Measurements from ENCODE around the gene CLIP2.
"Not testable (repeated sequence)": the region's sequence is repeated elsewhere in the genome, so short reads cannot be mapped to it uniquely, and the experiment has no call there.

The CLIP2 gene

GRCh38 chr7:74372511-74373111, 83.4 kb downstream of the CLIP2 start:
- H3K4me3 ChIP-seq (ENCODE audit: low read depth, low read length), result no peak overlapping the region
- TF ChIP-seq, protein P1, sequence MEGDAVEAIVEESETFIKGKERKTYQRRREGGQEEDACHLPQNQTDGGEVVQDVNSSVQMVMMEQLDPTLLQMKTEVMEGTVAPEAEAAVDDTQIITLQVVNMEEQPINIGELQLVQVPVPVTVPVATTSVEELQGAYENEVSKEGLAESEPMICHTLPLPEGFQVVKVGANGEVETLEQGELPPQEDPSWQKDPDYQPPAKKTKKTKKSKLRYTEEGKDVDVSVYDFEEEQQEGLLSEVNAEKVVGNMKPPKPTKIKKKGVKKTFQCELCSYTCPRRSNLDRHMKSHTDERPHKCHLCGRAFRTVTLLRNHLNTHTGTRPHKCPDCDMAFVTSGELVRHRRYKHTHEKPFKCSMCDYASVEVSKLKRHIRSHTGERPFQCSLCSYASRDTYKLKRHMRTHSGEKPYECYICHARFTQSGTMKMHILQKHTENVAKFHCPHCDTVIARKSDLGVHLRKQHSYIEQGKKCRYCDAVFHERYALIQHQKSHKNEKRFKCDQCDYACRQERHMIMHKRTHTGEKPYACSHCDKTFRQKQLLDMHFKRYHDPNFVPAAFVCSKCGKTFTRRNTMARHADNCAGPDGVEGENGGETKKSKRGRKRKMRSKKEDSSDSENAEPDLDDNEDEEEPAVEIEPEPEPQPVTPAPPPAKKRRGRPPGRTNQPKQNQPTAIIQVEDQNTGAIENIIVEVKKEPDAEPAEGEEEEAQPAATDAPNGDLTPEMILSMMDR (IDR thresholded peaks at IDR 0.05; ENCODE audit: low read depth, low read length, missing control alignments), result no peak
- no peak for DNase-seq (ENCODE audit: low read depth)

DNA sequence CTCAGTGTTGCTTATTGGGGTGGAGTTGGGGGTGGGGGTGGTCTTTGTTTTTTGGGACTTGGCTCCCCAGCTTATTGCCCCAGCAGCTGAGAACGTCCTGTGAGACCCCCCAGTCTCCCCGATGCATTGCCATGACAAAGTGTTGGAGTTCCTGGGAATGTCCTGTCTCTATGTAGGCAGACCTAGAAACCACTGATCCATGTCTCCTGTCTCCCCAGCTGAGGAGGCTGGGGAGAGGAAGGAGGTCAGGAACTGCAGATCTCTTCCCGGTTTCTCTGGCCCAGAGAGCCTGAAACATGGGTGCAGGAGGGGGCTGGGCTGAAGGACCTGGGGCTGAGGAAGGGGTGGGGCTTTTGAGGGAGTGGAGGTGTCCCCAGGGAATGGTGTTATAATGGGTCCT, 84.3 kb downstream of the CLIP2 start:
- TF ChIP-seq, protein P1 (IDR thresholded peaks at IDR 0.05; ENCODE audit: low read depth, low read length, missing control alignments), result no peak
- H3K4me3 ChIP-seq (ENCODE audit: low read depth, low read length), result no peak overlapping the region
- no peak for DNase-seq (ENCODE audit: low read depth)

DNA sequence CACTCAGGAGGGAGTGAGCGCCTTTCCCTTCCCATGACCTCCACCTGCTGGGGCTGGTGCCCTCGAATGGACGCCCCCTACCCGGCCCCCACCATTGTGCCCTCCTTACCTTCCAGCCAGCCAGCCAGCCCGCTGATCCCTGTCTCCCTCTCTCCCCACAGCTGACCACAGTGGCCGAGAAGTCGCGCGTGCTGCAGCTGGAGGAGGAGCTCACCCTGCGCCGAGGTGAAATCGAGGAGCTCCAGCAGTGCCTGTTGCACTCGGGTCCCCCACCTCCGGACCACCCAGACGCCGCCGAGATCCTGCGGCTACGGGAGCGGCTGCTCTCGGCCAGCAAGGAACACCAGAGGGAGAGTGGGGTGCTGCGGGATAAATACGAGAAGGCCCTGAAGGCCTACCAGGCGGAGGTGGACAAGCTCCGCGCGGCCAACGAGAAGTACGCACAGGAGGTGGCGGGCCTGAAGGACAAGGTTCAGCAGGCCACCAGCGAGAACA, 86.6 kb downstream of the CLIP2 start:
- H3K4me3 ChIP-seq (ENCODE audit: low read depth, low read length), result no peak overlapping the region
- TF ChIP-seq, protein P1 (IDR thresholded peaks at IDR 0.05; ENCODE audit: low read depth, low read length, missing control alignments), result no peak
- no peak for DNase-seq (ENCODE audit: low read depth)

- TF ChIP-seq, protein P1 (IDR thresholded peaks at IDR 0.05; ENCODE audit: low read depth, low read length, missing control alignments), result no peak
- H3K4me3 ChIP-seq (ENCODE audit: low read depth, low read length), result no peak overlapping the region
- no peak for DNase-seq (ENCODE audit: low read depth)
These were observed 87.2 kb downstream of the CLIP2 start for GRCh38 chr7:74376256-74377036.

DNA sequence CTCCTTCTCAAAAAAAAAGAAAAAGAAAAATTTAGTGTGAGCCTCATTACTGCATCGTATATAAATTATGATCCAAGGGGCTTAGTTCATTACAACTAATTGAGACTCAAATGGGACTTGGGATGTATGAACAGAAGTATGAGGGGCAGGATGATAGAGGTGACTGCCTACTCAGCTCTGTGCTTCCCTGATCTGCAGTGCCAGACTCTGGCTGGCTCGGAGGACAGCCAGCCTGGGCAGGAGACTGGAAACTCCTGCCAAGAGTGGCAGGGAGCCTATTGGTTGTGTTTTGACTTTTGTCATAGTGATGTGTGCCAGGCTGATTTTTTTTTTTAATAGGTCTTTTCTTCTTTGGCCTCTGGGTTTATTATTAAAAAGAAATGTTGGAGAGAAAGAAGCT, 90.7 kb downstream of the CLIP2 start:
- H3K4me3 ChIP-seq (ENCODE audit: low read depth, low read length), result no peak overlapping the region
- DNase-seq (ENCODE audit: low read depth), result no peak
- TF ChIP-seq, protein P1 (IDR thresholded peaks at IDR 0.05; ENCODE audit: low read depth, low read length, missing control alignments), result no peak

DNA sequence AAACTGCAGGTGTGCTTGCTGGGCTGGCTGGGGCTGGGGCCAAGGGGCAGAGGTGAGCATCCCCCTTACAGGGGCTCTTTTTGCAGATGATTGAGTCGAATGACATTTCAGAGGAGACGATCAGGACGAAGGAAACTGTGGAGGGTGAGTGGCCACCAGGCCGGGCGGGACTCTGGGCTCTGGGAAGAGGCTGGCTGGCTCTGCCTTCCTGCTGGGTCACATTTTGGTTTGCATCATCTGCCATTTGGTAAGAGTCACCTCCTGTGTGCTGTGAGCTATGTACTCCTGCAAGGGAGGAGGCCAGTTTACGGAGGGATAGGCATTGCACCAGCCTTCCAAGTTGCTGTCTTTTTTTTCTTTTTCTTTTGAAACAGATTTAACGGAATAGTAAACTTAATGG, 91.5 kb downstream of the CLIP2 start:
- no peak overlapping the region for H3K4me3 ChIP-seq (ENCODE audit: low read depth, low read length)
- DNase-seq (ENCODE audit: low read depth), result no peak
- TF ChIP-seq, protein P1 (IDR thresholded peaks at IDR 0.05; ENCODE audit: low read depth, low read length, missing control alignments), result no peak

DNA sequence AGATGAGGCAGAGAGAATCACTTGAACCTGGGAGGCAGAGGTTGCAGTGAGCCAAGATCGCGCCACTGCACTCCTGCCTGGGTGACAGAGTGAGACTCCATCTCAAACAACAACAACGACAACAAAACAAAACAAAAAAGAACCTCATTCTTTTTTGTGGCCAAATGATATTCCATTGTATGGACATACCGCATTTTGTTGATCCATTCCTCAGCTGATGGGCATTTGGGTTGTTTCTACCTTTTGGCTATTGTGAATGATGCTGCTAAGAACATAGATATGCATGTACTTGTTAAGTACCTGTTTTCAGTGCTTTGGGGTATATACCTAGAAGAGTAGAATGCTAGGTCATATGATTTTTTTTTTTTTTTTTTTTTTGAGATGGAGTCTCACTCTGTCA, 94.9 kb downstream of the CLIP2 start:
- not testable (repeated sequence) for DNase-seq (ENCODE audit: low read depth); H3K4me3 ChIP-seq (ENCODE audit: low read depth, low read length)

- DNase-seq (ENCODE audit: low read depth); H3K4me3 ChIP-seq (ENCODE audit: low read depth, low read length): not testable (repeated sequence)
These were observed 95.6 kb downstream of the CLIP2 start for GRCh38 chr7:74384854-74385253.
